Measurements from ENCODE around the gene CXorf65. TPM values are rescaled to one million over a fixed set of nuclear protein-coding genes. Genes with fewer than 3 reads are reported as not detected.

Gene CXorf65
- total RNA-seq, 1 experiment from 2014 or later, result not detected

GRCh38 chrX:71067712-71068043 is 38.9 kb downstream of the CXorf65 start:
- DNase-seq (ENCODE audit: low read depth), result no peak

- DNase-seq (ENCODE audit: low read depth), result no peak
Observed at GRCh38 chrX:71067089-71067488, 39.5 kb downstream of the CXorf65 start.

GRCh38 chrX:71060127-71060526 is 46.4 kb downstream of the CXorf65 start:
- no peak for DNase-seq (ENCODE audit: low read depth)

GRCh38 chrX:71057848-71058530 is 48.6 kb downstream of the CXorf65 start:
- no peak for DNase-seq (ENCODE audit: low read depth)

- DNase-seq (ENCODE audit: low read depth), result no peak
Observed at GRCh38 chrX:71056867-71057266, 49.7 kb downstream of the CXorf65 start.

Other genes with a start within 250 kb of the CXorf65 start
- gene TEX11, start 198.0 kb downstream of the CXorf65 start, total RNA-seq (2014; rRNA removed; shearing (Covaris generic)), result not detected in 2 replicates
- gene SLC7A3, start 175.6 kb downstream of the CXorf65 start, total RNA-seq (2014; rRNA removed; shearing (Covaris generic)), result 0.06 TPM in 1 of 2 replicates, not detected in the other
- gene SNX12, start 38.4 kb downstream of the CXorf65 start, total RNA-seq (2014; rRNA removed; shearing (Covaris generic)), result 38.5 and 46.1 TPM in 2 replicates
- gene FOXO4, start 10.9 kb downstream of the CXorf65 start, total RNA-seq (2014; rRNA removed; shearing (Covaris generic)), result 0.69 and 2.9 TPM in 2 replicates
- not detected in 2 replicates for gene IL2RG, start 4.8 kb upstream of the CXorf65 start, total RNA-seq (2014; rRNA removed; shearing (Covaris generic))
- gene MED12, start 11.9 kb upstream of the CXorf65 start, total RNA-seq (2014; rRNA removed; shearing (Covaris generic)), result 14.7 and 17.7 TPM in 2 replicates
- not detected in 2 replicates for gene NLGN3, start 38.1 kb upstream of the CXorf65 start, total RNA-seq (2014; rRNA removed; shearing (Covaris generic))
- gene GJB1, start 116.5 kb upstream of the CXorf65 start, total RNA-seq (2014; rRNA removed; shearing (Covaris generic)), result not detected in 2 replicates
- 8.8 and 10.3 TPM in 2 replicates for gene ZMYM3, start 147.4 kb upstream of the CXorf65 start, total RNA-seq (2014; rRNA removed; shearing (Covaris generic))
- 413 and 418 TPM in 2 replicates for gene NONO, start 176.9 kb upstream of the CXorf65 start, total RNA-seq (2014; rRNA removed; shearing (Covaris generic))
- 0.65 and 1.3 TPM in 2 replicates for gene ITGB1BP2, start 195.0 kb upstream of the CXorf65 start, total RNA-seq (2014; rRNA removed; shearing (Covaris generic))

All from Daoy (cell line).